GM21360 (cell line): Measurements from ENCODE around the gene GJA1.
"Not testable (repeated sequence)": the region's sequence is repeated elsewhere in the genome, so short reads cannot be mapped to it uniquely, and the experiment has no call there.

Experiments used
- ATAC-seq: cut with Tn5 transposase; IDR thresholded peaks from one replicate; pipeline ENCODE4 v1.9.1; 2021; ENCODE audit warnings: mild to moderate bottlenecking, moderate library complexity; ENCODE audit not compliant: unreplicated experiment

The GJA1 gene

DNA sequence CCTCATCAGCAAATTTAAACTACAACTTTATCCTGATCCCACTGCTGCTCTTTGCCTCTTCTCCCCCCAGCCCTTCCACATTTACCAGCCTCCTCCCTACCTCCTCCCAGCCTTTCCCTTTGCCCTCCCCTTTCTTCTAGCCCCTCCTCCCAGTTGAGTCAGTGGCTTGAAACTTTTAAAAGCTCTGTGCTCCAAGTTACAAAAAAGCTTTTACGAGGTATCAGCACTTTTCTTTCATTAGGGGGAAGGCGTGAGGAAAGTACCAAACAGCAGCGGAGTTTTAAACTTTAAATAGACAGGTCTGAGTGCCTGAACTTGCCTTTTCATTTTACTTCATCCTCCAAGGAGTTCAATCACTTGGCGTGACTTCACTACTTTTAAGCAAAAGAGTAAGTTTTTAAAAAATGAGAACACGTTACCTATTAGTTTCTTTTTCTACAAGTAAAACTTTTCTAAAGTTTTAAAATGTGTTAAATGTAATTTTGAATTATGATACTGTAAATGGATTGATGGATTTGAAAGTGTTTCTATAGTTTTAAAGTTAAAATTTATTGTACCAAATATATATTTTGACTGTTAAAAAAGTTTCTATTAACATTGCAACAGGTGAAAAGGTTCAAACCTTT, at the start of gene GJA1:
TSS of gene GJA1 (plus strand) at position 203 of the 626 bp plus-strand sequence. CDS start 11,202 bp downstream, outside the sequence.
- no peak for ATAC-seq

DNA sequence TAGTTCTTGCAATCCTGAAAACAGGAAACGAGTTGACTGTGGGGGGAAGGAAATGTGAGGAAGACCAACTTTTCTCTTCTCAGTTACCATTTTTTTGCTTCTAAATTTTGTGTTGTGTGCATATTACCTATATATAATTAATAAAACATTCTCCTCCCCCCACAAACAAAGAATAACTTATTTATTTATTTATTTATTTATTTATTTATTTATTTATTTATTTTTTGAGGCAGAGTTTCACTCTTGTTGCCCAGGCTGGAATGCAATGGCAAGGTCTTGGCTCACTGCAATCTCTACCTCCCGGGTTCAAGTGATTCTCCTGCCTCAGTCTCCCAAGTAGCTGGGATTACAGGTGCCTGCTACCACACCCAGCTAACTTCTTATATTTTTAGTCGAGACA, 48.9 kb upstream of the GJA1 start:
- not testable (repeated sequence) for ATAC-seq

DNA sequence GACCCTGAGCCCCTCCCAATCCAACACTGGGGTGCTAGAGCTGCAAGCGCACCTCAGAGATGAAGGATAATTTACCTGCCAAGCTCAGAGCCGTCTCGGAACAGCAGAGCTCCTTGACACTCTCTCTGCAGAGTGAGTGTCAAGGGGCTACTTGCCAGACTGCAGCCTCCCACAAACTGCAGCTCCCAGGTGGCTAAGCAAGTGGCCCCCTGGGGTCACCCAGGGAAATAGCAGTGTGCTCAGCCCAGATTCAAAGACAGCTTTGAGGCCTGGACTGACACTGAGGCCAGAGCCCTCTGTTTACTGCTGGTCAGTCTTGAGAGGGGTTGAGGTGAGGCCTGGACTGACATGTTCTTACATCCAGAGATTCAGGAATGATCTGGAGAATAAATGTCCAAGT, 46.0 kb upstream of the GJA1 start:
- ATAC-seq, result no peak

DNA sequence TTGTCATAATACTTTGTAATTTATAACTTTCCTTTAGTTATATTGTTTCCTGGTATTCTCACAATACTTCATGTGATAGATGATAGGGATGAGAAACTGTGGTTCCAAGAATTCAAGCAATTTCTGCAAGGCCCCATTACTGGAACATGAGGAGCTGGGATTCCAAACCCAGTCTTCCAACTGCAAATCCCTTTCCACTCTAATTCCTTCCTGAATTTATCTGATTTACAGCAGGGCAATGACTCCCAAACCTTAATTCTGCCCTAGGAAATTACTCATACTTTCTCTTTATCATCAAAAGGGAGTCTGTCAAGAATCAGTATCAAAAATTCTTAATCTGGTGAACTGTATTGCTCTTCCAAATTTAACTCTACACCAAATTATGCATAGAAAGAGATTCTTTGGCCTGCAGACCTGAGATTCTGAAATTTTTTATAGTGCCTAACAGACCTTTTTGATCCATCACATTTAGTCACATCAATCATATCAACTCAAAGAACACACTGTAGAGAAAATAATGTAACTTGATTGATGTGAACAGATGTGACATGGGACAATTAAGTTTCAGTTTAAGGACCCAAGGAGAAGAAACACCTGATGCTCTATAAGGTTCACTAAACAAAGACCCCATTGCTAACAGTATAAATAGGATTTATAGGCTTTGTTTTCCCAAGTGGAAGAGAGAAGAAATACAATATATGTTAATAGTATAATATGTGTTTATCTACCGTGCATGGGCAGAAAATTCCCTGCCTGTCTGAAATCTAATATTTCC, 41.5 kb upstream of the GJA1 start:
- no peak for ATAC-seq

DNA sequence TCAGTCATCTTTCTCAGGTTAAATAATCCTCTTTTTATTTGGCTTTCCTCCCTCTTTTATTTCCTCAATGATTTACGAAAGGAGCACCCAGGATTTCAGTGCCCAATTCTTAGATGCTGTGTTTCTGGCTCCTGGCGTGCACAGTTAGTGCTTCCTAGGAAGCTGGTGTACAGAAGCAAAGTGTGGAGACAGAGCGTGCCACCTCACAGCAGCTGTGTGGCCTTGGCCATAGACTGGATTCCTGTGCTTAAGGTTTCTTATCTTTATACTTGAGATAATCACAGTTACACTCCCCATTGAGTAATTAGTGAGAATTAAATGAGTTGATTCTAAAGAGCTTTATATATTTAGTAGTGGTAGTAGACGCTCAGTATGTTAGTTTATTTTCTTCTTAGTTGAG, 39.7 kb upstream of the GJA1 start:
- ATAC-seq, result no peak

DNA sequence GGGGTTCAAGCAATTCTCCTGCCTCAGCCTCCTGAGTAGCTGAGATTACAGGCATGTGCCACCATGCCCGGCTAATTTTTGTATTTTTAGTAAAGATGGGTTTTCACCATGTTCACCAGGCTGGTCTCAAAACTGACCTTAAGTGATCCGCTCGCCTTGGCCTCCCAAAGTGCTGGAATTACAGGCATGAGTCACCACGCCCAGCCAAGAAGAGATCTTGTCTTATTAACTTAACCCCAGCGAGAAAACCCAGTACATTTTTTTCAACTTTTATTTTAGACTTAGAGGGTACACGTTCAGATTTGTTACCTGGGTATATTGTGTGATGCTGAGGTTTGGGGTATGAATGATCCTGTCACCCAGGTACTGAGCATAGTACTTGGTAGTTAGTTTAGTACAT, 38.3 kb upstream of the GJA1 start:
- not testable (repeated sequence) for ATAC-seq

GRCh38 chr6:121398127-121398526, 37.3 kb upstream of the GJA1 start:
- ATAC-seq, result no peak

DNA sequence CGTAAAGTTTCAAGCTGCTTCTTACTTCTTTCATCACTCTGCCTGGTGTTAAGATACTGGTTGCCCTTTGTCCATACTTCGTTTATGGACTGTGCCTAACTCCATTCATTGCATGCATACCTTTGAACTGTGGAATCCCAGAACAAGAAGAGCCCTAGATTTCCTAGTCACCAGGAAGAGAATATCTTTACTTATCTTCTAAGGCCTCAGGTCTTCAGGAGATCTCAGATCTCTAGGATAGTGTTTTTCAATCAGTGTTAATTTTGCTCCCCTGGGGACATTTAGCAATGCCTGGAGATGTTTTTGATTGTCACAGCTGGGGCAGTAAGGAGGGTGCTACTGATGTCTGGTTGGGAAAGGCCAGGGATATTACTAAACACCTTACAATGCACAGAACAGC, 35.5 kb upstream of the GJA1 start:
- no peak for ATAC-seq

GRCh38 chr6:121403964-121404363, 31.5 kb upstream of the GJA1 start:
- no peak for ATAC-seq

GRCh38 chr6:121405306-121405705, 30.1 kb upstream of the GJA1 start:
- no peak for ATAC-seq

- ATAC-seq, result no peak
Observed at GRCh38 chr6:121408321-121408720, 27.1 kb upstream of the GJA1 start.

DNA sequence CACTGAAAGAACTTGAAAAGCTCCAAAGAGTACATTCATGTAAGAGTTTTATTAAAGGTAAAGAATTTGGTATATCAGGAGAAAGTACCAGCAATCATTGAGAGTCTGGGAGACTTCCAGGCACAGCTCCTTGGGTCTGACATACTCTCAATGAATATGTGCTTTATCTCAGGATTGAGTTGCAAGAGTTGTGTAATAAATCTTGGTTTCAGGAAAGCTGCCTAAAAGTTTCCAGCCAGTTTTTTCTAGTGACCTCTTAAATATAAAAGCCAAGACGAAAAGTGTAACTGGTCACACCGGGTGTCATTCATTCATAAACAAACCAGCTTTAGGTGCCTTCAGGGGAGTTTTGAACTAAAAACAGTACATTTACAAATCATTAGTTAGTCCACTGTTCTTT, 21.6 kb upstream of the GJA1 start:
- ATAC-seq, result no peak

- no peak for ATAC-seq
Observed at GRCh38 chr6:121418346-121418745, 17.1 kb upstream of the GJA1 start.

DNA sequence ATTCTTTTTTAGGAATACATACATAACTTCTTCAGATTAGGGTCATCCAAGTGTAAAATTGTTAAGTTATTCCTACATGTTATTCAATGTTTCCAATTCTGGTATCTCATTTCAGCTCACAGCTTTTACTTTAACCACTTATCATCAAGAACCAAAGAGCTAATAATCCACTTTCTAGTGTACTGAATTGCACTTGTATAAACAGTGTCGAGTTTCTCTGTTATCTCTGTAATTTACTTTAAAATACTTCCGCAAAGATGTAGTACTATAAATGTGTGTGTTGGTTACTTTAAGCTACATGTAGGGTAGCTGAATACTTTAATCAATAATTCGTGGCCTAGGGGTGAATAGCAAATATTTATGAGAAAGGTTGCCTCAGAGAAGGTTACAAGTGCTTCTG, 8.8 kb upstream of the GJA1 start:
- ATAC-seq, result no peak

GRCh38 chr6:121428872-121429756, 6.3 kb upstream of the GJA1 start:
- no peak for ATAC-seq

DNA sequence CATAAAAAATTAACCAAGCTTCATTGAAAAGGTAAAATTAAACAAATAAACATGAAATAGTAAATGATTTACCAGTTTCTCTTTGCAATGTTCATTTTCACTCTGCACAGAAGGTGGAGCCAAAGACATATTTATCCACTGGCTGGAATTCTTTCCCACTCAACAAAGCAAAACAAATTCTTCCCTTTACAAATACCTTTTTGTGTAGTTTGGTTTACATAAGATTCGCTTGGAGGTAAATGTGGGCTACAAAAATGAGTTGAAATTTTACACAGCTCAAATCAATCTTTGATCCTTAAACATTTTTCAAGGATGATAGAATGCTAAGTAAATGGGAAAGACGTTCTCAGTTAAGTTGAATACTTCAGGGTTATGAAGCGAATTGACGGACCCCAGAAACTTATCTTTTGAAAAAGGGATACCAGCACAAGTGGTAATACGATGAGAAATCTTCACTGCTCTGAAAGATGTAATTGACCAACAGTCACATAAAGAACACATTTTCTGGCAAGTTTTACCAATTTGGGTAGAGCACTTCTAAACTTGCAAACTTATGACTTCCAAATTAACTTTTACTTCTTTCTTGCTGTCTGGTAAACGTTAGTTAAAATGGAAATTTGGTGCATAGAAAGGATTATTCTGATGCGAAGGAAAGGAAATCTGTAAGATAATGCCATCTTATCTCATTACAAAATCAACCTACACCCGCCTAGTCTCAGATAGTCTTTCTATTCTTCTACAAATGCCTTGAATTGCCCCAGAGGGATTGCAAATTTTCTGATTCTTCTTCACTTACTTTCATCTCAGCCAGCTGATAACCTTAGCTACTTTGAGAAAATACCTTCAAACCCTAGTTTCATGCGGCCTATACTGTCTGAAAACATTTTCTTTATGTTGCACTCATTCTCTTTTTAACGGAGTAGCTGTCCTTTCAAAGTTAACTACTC, 4.7 kb upstream of the GJA1 start:
- ATAC-seq, result no peak

DNA sequence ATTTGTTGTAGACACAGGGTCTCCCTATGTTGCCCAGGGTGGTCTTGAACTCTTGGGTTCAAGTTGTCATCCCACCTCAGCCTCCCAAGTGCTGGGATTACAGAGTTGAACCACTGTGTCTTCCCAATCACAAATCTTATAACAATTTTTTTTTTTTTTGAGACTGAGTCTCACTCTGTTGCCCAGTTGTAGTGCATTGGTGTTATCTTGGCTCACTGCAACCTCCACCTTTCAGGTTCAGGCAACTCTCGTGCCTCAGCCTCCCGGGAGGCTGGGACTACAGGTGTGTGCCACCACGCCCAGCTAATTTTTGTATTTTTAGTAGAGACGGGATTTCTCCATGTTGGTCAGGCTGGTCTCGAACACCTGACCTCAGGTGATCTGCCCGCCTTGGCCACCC, 3.7 kb upstream of the GJA1 start:
- not testable (repeated sequence) for ATAC-seq

GRCh38 chr6:121434037-121434770, 1.2 kb upstream of the GJA1 start:
- no peak for ATAC-seq

- ATAC-seq, result no peak
Observed at GRCh38 chr6:121436274-121436857, 920 bp downstream of the GJA1 start.
